Progenitor cell of endocrine pancreas (in vitro differentiated cells): Measurements from ENCODE around the gene MORC4. TPM values are rescaled to one million over a fixed set of nuclear protein-coding genes. Genes with fewer than 3 reads are reported as not detected.

Source experiments
- DNase-seq: peaks from one replicate; pipeline ENCODE4 v3.0.0; 2021; ENCODE audit warnings: low spot score; ENCODE audit not compliant: unreplicated experiment
- H3K27ac Mint-ChIP-seq: 2 replicates; pipeline ENCODE4 v1.8.0; 2021; ENCODE audit warnings: mild to moderate bottlenecking, moderate library complexity, mixed read lengths
- H3K27me3 Mint-ChIP-seq: 2 replicates; pipeline ENCODE4 v1.8.0; 2021; ENCODE audit warnings: mixed read lengths
- H3K36me3 Mint-ChIP-seq: 2 replicates; pipeline ENCODE4 v1.8.0; 2022; ENCODE audit warnings: mixed read lengths; ENCODE audit not compliant: insufficient read depth
- H3K4me1 Mint-ChIP-seq: 2 replicates; pipeline ENCODE4 v1.8.0; 2021; ENCODE audit warnings: low read depth, mixed read lengths
- H3K4me3 Mint-ChIP-seq: 2 replicates; pipeline ENCODE4 v1.8.0; 2021; ENCODE audit warnings: low read depth, mild to moderate bottlenecking, moderate library complexity, mixed read lengths
- H3K9me3 Mint-ChIP-seq: 2 replicates; pipeline ENCODE4 v1.8.0; 2021; ENCODE audit warnings: low read depth, mixed read lengths
- total RNA-seq: library from RNA; stranded (reverse); gene quantifications from 2 replicates; pipeline ENCODE4 v1.2.1, GENCODE V29; 2021
- TF ChIP-seq, protein P1 (sequence below): fragments of 200-600 bp; sonication (generic); IDR thresholded peaks from one replicate; pipeline ENCODE4 v1.5.0; 2021; ENCODE audit warnings: antibody characterized with exemption, mild to moderate bottlenecking; ENCODE audit not compliant: unreplicated experiment

Gene MORC4
- total RNA-seq, 1 donor from 2014 or later, result 15.8 TPM

DNA sequence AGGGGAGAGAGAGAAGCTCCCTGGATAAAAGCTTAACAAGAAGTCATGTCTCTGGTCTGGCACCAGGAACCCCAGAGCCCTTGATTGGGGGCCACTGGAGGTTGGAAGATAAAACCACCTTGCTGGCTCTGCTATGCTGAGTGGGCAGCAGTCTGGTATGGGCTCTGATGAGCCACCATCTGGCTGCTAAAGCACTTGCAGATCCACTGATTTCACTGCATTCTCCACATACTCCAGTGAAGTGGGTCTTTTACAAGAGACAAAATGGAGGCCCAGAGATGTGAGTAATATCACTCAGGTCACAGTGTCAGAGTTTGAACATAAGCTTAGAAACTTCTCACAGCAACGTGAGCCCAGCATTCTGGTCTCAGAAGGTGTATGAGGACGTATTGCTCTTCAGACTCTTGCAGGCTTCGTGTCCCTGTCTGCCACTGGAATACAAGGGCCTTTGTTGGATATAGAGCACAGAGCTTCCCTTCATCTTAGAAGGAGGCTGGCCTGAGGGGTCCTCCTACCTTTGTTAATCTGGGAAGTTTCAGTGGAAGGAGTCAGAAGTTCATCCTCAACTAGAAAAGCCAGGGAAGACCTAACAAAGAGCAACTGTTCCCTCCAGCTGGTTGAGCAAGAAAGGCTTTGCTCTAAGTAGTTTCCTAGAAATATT lies 68.1 kb downstream of the MORC4 start:
- H3K27ac Mint-ChIP-seq, result no peak overlapping the region
- H3K36me3 Mint-ChIP-seq, result no peaks in the 10 kb centered on the region
- H3K4me3 Mint-ChIP-seq, result no peak overlapping the region
- peaks cover 13% of the 10 kb centered on the region for H3K4me1 Mint-ChIP-seq
- H3K27me3 Mint-ChIP-seq, result no peaks in the 10 kb centered on the region
- DNase-seq, result no peak
- H3K9me3 Mint-ChIP-seq, result no peaks in the 10 kb centered on the region
- TF ChIP-seq, protein P1, sequence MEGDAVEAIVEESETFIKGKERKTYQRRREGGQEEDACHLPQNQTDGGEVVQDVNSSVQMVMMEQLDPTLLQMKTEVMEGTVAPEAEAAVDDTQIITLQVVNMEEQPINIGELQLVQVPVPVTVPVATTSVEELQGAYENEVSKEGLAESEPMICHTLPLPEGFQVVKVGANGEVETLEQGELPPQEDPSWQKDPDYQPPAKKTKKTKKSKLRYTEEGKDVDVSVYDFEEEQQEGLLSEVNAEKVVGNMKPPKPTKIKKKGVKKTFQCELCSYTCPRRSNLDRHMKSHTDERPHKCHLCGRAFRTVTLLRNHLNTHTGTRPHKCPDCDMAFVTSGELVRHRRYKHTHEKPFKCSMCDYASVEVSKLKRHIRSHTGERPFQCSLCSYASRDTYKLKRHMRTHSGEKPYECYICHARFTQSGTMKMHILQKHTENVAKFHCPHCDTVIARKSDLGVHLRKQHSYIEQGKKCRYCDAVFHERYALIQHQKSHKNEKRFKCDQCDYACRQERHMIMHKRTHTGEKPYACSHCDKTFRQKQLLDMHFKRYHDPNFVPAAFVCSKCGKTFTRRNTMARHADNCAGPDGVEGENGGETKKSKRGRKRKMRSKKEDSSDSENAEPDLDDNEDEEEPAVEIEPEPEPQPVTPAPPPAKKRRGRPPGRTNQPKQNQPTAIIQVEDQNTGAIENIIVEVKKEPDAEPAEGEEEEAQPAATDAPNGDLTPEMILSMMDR, result no peak

DNA sequence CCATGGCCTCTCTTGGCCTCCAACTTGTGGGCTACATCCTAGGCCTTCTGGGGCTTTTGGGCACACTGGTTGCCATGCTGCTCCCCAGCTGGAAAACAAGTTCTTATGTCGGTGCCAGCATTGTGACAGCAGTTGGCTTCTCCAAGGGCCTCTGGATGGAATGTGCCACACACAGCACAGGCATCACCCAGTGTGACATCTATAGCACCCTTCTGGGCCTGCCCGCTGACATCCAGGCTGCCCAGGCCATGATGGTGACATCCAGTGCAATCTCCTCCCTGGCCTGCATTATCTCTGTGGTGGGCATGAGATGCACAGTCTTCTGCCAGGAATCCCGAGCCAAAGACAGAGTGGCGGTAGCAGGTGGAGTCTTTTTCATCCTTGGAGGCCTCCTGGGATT lies 71.8 kb downstream of the MORC4 start:
- Mint-ChIP-seq H3K4me3 (no peak overlapping the region), H3K36me3 (no peaks in the 10 kb centered on the region), H3K27ac (no peak overlapping the region), H3K27me3 (no peaks in the 10 kb centered on the region), H3K9me3 (no peaks in the 10 kb centered on the region), H3K4me1 (peaks cover 13% of the 10 kb centered on the region)
- DNase-seq, result no peak
- TF ChIP-seq, protein P1, result no peak

DNA sequence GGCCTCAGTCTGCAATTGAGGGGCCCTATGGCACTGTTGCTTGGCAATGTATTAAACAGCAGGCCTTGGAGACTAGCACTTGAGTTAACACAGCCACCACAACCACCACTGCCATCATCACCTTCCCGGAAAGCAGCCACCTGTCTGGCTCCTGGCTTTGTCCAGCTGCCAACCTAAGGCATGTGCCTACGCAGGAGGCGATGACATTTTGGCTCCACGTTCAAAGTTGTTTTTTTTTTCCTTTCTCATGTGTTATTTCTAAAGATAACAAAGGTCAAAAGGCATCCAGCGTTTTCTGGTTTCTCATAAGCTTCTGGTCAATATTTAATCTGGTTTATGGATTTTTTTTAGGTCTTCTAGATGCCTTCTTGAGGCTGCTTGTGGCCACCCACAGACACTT lies 72.3 kb downstream of the MORC4 start:
- H3K4me3 Mint-ChIP-seq, result no peak overlapping the region
- peaks cover 12% of the 10 kb centered on the region for H3K4me1 Mint-ChIP-seq
- H3K36me3 Mint-ChIP-seq, result no peaks in the 10 kb centered on the region
- no peaks in the 10 kb centered on the region for H3K9me3 Mint-ChIP-seq
- no peak overlapping the region for H3K27ac Mint-ChIP-seq
- no peak for DNase-seq
- no peaks in the 10 kb centered on the region for H3K27me3 Mint-ChIP-seq
- TF ChIP-seq, protein P1, result no peak

DNA sequence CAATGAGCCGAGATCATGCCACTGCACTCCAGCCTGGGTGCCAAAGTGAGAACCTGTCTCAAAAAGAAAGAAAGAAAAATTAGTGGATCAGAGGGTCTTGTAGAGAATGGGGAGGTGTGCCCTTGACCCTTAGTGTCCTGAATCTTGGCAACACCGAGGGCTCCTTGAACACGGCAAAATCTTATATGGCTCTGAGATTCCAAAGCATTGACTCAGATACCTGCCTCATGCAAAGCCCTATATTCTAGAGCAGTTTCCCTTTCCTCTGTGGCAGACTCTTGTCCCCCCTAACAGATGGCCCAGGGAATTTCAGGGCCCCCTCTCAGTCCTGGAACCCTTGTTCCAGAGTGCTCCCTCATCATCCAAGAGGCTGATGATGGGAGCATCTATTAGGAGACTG lies 73.0 kb downstream of the MORC4 start:
- no peaks in the 10 kb centered on the region for H3K9me3 Mint-ChIP-seq
- H3K4me1 Mint-ChIP-seq, result peaks cover 6% of the 10 kb centered on the region
- no peaks in the 10 kb centered on the region for H3K36me3 Mint-ChIP-seq
- no peak overlapping the region for H3K27ac Mint-ChIP-seq
- TF ChIP-seq, protein P1, result no peak
- DNase-seq, result no peak
- no peak overlapping the region for H3K4me3 Mint-ChIP-seq
- H3K27me3 Mint-ChIP-seq, result no peaks in the 10 kb centered on the region

DNA sequence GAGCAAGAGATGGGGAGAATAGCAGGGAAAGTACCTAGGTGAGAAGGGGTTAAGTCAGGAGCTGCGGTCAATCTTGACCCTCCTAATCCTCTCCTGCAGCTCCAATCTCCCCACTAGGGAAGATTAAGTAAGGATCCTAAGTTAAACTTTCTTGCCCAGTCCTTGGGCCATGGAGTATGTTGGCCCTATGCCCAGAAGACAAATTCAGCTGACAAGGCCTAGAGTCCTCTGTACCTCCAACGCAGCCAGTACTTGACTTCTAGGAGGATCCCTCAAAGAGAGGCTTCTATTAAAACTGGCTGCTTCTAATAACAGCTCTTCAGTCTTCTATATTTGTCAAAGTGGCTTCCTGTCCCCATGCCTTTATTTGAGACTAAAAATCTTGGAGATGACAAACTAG lies 78.4 kb downstream of the MORC4 start:
- no peaks in the 10 kb centered on the region for H3K36me3 Mint-ChIP-seq
- DNase-seq, result no peak
- H3K9me3 Mint-ChIP-seq, result peaks cover 6% of the 10 kb centered on the region
- H3K27ac Mint-ChIP-seq, result no peak overlapping the region
- no peaks in the 10 kb centered on the region for H3K27me3 Mint-ChIP-seq
- TF ChIP-seq, protein P1, result no peak
- H3K4me3 Mint-ChIP-seq, result no peak overlapping the region
- peaks cover 5% of the 10 kb centered on the region for H3K4me1 Mint-ChIP-seq
